ENCODE data around the gene BAAT.

The BAAT gene

GRCh38 chr9:101398930-101399642, 14.3 kb upstream of the BAAT start:
- DNase-seq, result peak in 2 of 3 donors; percentile 16 to 22
- Histone ChIP-seq H3K27me3 (replicated peaks in 2 of 5; ENCODE audit: control insufficient read depth in 4 of 5, insufficient read depth in 5 of 5, low read length in 4 of 5) (no peaks in the 10 kb centered on the region), H3K4me3 (ENCODE audit: control insufficient read depth in 1 of 7, extremely low read depth in 1 of 7, insufficient read depth in 4 of 7, low read depth in 2 of 7, low read length in 6 of 7) (peak overlapping the region; percentile 57 to 100 (median 87)), H3K36me3 (ENCODE audit: control insufficient read depth in 4 of 4, insufficient read depth in 4 of 4, low read length in 3 of 4) (peaks cover 25 to 55% (median 42%) of the 10 kb centered on the region in 4 experiments), H3K27ac (ENCODE audit: insufficient read depth in 1 of 2, low read depth in 1 of 2, low read length in 2 of 2, poor library complexity in 1 of 2, severe bottlenecking in 2 of 2) (peak overlapping the region; percentile 82 to 98), H3K9me3 (ENCODE audit: control extremely low read depth in 1 of 5, control insufficient read depth in 4 of 5, insufficient read depth in 2 of 5, low read depth in 1 of 5, low read length in 4 of 5) (peaks cover 9 to 32% (median 12%) of the 10 kb centered on the region in 5 experiments), H3K4me1 (ENCODE audit: control extremely low read depth in 1 of 4, control insufficient read depth in 4 of 4, insufficient read depth in 4 of 4, low read length in 3 of 4) (peaks cover 9 to 29% (median 15%) of the 10 kb centered on the region in 4 experiments)
- ChIA-PET POLR2A (interaction anchor here (0.6 kb wide), 1 partner anchor 135 kb away, joined by 3 read pairs; the partner anchor contains the start of gene RNF20), CTCF (interaction anchor here (1.6 to 2.3 kb wide), 4 partner anchors 10 to 87 kb away, joined by 3 to 10 read pairs (median 6); a partner anchor contains a TSS)
- WGBS (ENCODE audit: insufficient coverage), result under 1% methylated on average over 19 of the region's 28 CpGs

GRCh38 chr9:101398068-101398929, 13.5 kb upstream of the BAAT start, which contains the start of the genes MRPL50 and ZNF189:
Gene MRPL50, minus strand, starts transcription at chr9:101398618. Its CDS starts 26 bp downstream, at chr9:101398592.
Gene ZNF189, plus strand, starts transcription at chr9:101398851. Its CDS starts 306 bp downstream, at chr9:101399157.
- Histone ChIP-seq H3K27ac (ENCODE audit: insufficient read depth in 1 of 2, low read depth in 1 of 2, low read length in 2 of 2, poor library complexity in 1 of 2, severe bottlenecking in 2 of 2) (peak within 1 kb of the TSS; percentile 96 to 98), H3K9me3 (ENCODE audit: control extremely low read depth in 1 of 5, control insufficient read depth in 4 of 5, insufficient read depth in 2 of 5, low read depth in 1 of 5, low read length in 4 of 5) (peaks cover 4 to 26% (median 9%) of the 10 kb centered on the region in 5 experiments), H3K4me3 (ENCODE audit: control insufficient read depth in 1 of 7, extremely low read depth in 1 of 7, insufficient read depth in 4 of 7, low read depth in 2 of 7, low read length in 6 of 7) (peak within 1 kb of the TSS; percentile 57 to 100 (median 91)), H3K4me1 (ENCODE audit: control extremely low read depth in 1 of 4, control insufficient read depth in 4 of 4, insufficient read depth in 4 of 4, low read length in 3 of 4) (peaks cover 9 to 29% (median 15%) of the 10 kb centered on the region in 4 experiments), H3K36me3 (ENCODE audit: control insufficient read depth in 4 of 4, insufficient read depth in 4 of 4, low read length in 3 of 4) (peaks cover 17 to 50% (median 36%) of the 10 kb centered on the region in 4 experiments), H3K27me3 (replicated peaks in 2 of 5; ENCODE audit: control insufficient read depth in 4 of 5, insufficient read depth in 5 of 5, low read length in 4 of 5) (no peaks in the 10 kb centered on the region)
- ChIA-PET CTCF (interaction anchor here (1.6 to 2.3 kb wide), 4 partner anchors 10 to 88 kb away, joined by 3 to 10 read pairs (median 6); a partner anchor contains a TSS), POLR2A (interaction anchor here (0.5 to 0.7 kb wide), 4 partner anchors 16 to 715 kb away, joined by 3 read pairs; partner anchors contain the start of gene RNF20)
- under 1% methylated on average over 40 of the region's 44 CpGs for WGBS (ENCODE audit: insufficient coverage)
- peak; percentile 99 to 100 (median 99) for DNase-seq

GRCh38 chr9:101397746-101398067, 12.9 kb upstream of the BAAT start:
- POLR2A ChIA-PET, result interaction anchor here (0.7 kb wide), 1 partner anchor 715 kb away, joined by 3 read pairs; no protein-coding TSS in a partner anchor
- peaks cover 11 to 44% (median 30%) of the 10 kb centered on the region in 4 experiments for H3K36me3 ChIP-seq (ENCODE audit: control insufficient read depth in 4 of 4, insufficient read depth in 4 of 4, low read length in 3 of 4)
- H3K27ac ChIP-seq (ENCODE audit: insufficient read depth in 1 of 2, low read depth in 1 of 2, low read length in 2 of 2, poor library complexity in 1 of 2, severe bottlenecking in 2 of 2), result peak overlapping the region; percentile 96 to 98
- H3K27me3 ChIP-seq (replicated peaks in 2 of 5; ENCODE audit: control insufficient read depth in 4 of 5, insufficient read depth in 5 of 5, low read length in 4 of 5), result no peaks in the 10 kb centered on the region
- CTCF ChIA-PET, result interaction anchor here (1.6 to 2.3 kb wide), 3 partner anchors 9 to 89 kb away, joined by 3 to 10 read pairs (median 4); a partner anchor contains a TSS
- H3K4me1 ChIP-seq (ENCODE audit: control extremely low read depth in 1 of 4, control insufficient read depth in 4 of 4, insufficient read depth in 4 of 4, low read length in 3 of 4), result peaks cover 9 to 29% (median 15%) of the 10 kb centered on the region in 4 experiments
- peak overlapping the region in 6 of 7 experiments; percentile 72 to 100 (median 93) for H3K4me3 ChIP-seq (ENCODE audit: control insufficient read depth in 1 of 7, extremely low read depth in 1 of 7, insufficient read depth in 4 of 7, low read depth in 2 of 7, low read length in 6 of 7)
- WGBS (ENCODE audit: insufficient coverage), result 0% methylated on average over 2 of the region's 4 CpGs
- peaks cover 1 to 27% (median 3%) of the 10 kb centered on the region in 5 experiments for H3K9me3 ChIP-seq (ENCODE audit: control extremely low read depth in 1 of 5, control insufficient read depth in 4 of 5, insufficient read depth in 2 of 5, low read depth in 1 of 5, low read length in 4 of 5)
- no peak for DNase-seq

GRCh38 chr9:101394687-101395086, 9.9 kb upstream of the BAAT start:
- ChIA-PET CTCF (no interaction called here), POLR2A (no interaction called here)
- H3K9me3 ChIP-seq (ENCODE audit: control extremely low read depth in 1 of 5, control insufficient read depth in 4 of 5, insufficient read depth in 2 of 5, low read depth in 1 of 5, low read length in 4 of 5), result peaks cover 0 to 16% (median 3%) of the 10 kb centered on the region in 5 experiments
- H3K27me3 ChIP-seq (replicated peaks in 2 of 5; ENCODE audit: control insufficient read depth in 4 of 5, insufficient read depth in 5 of 5, low read length in 4 of 5), result no peaks in the 10 kb centered on the region
- H3K4me3 ChIP-seq (ENCODE audit: control insufficient read depth in 1 of 7, extremely low read depth in 1 of 7, insufficient read depth in 4 of 7, low read depth in 2 of 7, low read length in 6 of 7), result no peak overlapping the region
- H3K27ac ChIP-seq (ENCODE audit: insufficient read depth in 1 of 2, low read depth in 1 of 2, low read length in 2 of 2, poor library complexity in 1 of 2, severe bottlenecking in 2 of 2), result no peak overlapping the region
- H3K4me1 ChIP-seq (ENCODE audit: control extremely low read depth in 1 of 4, control insufficient read depth in 4 of 4, insufficient read depth in 4 of 4, low read length in 3 of 4), result peaks cover 4 to 17% (median 8%) of the 10 kb centered on the region in 4 experiments
- no CpG with 5 or more reads among the region's 1 CpG for WGBS (ENCODE audit: insufficient coverage)
- DNase-seq, result no peak
- H3K36me3 ChIP-seq (ENCODE audit: control insufficient read depth in 4 of 4, insufficient read depth in 4 of 4, low read length in 3 of 4), result peaks cover 10 to 34% (median 18%) of the 10 kb centered on the region in 4 experiments

GRCh38 chr9:101393135-101393534, 8.3 kb upstream of the BAAT start:
- ChIA-PET POLR2A (no interaction called here), CTCF (no interaction called here)
- Histone ChIP-seq H3K27ac (ENCODE audit: insufficient read depth in 1 of 2, low read depth in 1 of 2, low read length in 2 of 2, poor library complexity in 1 of 2, severe bottlenecking in 2 of 2) (no peak overlapping the region), H3K27me3 (replicated peaks in 2 of 5; ENCODE audit: control insufficient read depth in 4 of 5, insufficient read depth in 5 of 5, low read length in 4 of 5) (no peaks in the 10 kb centered on the region), H3K36me3 (ENCODE audit: control insufficient read depth in 4 of 4, insufficient read depth in 4 of 4, low read length in 3 of 4) (peaks cover 12 to 46% (median 27%) of the 10 kb centered on the region in 4 experiments), H3K9me3 (ENCODE audit: control extremely low read depth in 1 of 5, control insufficient read depth in 4 of 5, insufficient read depth in 2 of 5, low read depth in 1 of 5, low read length in 4 of 5) (peaks cover 0 to 16% (median 3%) of the 10 kb centered on the region in 5 experiments), H3K4me3 (ENCODE audit: control insufficient read depth in 1 of 7, extremely low read depth in 1 of 7, insufficient read depth in 4 of 7, low read depth in 2 of 7, low read length in 6 of 7) (no peak overlapping the region), H3K4me1 (ENCODE audit: control extremely low read depth in 1 of 4, control insufficient read depth in 4 of 4, insufficient read depth in 4 of 4, low read length in 3 of 4) (peaks cover 0 to 11% (median 4%) of the 10 kb centered on the region in 4 experiments)
- no CpG with 5 or more reads among the region's 3 CpGs for WGBS (ENCODE audit: insufficient coverage)
- DNase-seq, result no peak

- Histone ChIP-seq H3K36me3 (ENCODE audit: control insufficient read depth in 4 of 4, insufficient read depth in 4 of 4, low read length in 3 of 4) (peaks cover 12 to 30% (median 21%) of the 10 kb centered on the region in 4 experiments), H3K27ac (ENCODE audit: insufficient read depth in 1 of 2, low read depth in 1 of 2, low read length in 2 of 2, poor library complexity in 1 of 2, severe bottlenecking in 2 of 2) (no peak overlapping the region), H3K4me1 (ENCODE audit: control extremely low read depth in 1 of 4, control insufficient read depth in 4 of 4, insufficient read depth in 4 of 4, low read length in 3 of 4) (no peaks in the 10 kb centered on the region), H3K4me3 (ENCODE audit: control insufficient read depth in 1 of 7, extremely low read depth in 1 of 7, insufficient read depth in 4 of 7, low read depth in 2 of 7, low read length in 6 of 7) (no peak overlapping the region), H3K9me3 (ENCODE audit: control extremely low read depth in 1 of 5, control insufficient read depth in 4 of 5, insufficient read depth in 2 of 5, low read depth in 1 of 5, low read length in 4 of 5) (peaks cover 0 to 13% (median 2%) of the 10 kb centered on the region in 5 experiments), H3K27me3 (replicated peaks in 2 of 5; ENCODE audit: control insufficient read depth in 4 of 5, insufficient read depth in 5 of 5, low read length in 4 of 5) (no peaks in the 10 kb centered on the region)
- ChIA-PET CTCF (interaction anchor here (0.7 to 2.0 kb wide), 6 partner anchors 10 to 79 kb away, joined by 3 to 10 read pairs (median 5); partner anchors contain the start of genes MRPL50 and ZNF189), POLR2A (no interaction called here)
- DNase-seq, result peak in 1 of 3 donors; percentile 10
- 88% methylated on average over 1 of the region's 2 CpGs for WGBS (ENCODE audit: insufficient coverage)
Observed at GRCh38 chr9:101388507-101388993, 3.7 kb upstream of the BAAT start.
